Lung (tissue), 12 donors: ENCODE data around the gene ARHGDIA. TPM values are rescaled to one million over a fixed set of nuclear protein-coding genes. Genes with fewer than 3 reads are reported as not detected.
"Not testable (repeated sequence)": the region's sequence is repeated elsewhere in the genome, so short reads cannot be mapped to it uniquely, and the experiment has no call there.

Source experiments
- ATAC-seq: fragments of 200-7000 bp; cut with Tn5 transposase; one replicate; pipeline ENCODE4 v1.9.1; 2020; ENCODE audit warnings: moderate number of reproducible peaks; ENCODE audit not compliant: insufficient read depth, low FRiP score
- DNase-seq, 3 donors: peaks; one replicate each; pipeline ENCODE4 v3.0.0-alpha.2; 2013 to 2017
- H3K27ac ChIP-seq, 2 donors: one replicate each; pipeline ENCODE4 v1.5.1; 2013; ENCODE audit warnings: mild to moderate bottlenecking in 2 of 2, moderate library complexity in 2 of 2, control low read depth in 1 of 2, inconsistent platforms in 1 of 2, low read depth in 1 of 2, low read length in 1 of 2
- H3K27me3 ChIP-seq, 3 donors: one replicate each; pipeline ENCODE4 v1.5.1; 2013; ENCODE audit warnings: low read length in 2 of 3; ENCODE audit not compliant: control insufficient read depth in 3 of 3, insufficient read depth in 3 of 3
- H3K36me3 ChIP-seq, 4 donors: one replicate each; pipeline ENCODE4 v1.5.1; 2013; ENCODE audit warnings: low read length in 4 of 4, mild to moderate bottlenecking in 1 of 4, moderate library complexity in 1 of 4; ENCODE audit not compliant: control insufficient read depth in 4 of 4, insufficient read depth in 4 of 4
- H3K4me1 ChIP-seq, 5 donors: one replicate each; pipeline ENCODE4 v1.5.1; 2013; ENCODE audit warnings: low read length in 5 of 5, mild to moderate bottlenecking in 2 of 5, moderate library complexity in 1 of 5; ENCODE audit not compliant: control insufficient read depth in 5 of 5, insufficient read depth in 5 of 5
- H3K4me3 ChIP-seq: one replicate; pipeline ENCODE4 v1.5.1; 2013; ENCODE audit warnings: mild to moderate bottlenecking, control low read depth, moderate library complexity
- H3K9ac ChIP-seq, 2 donors: one replicate each; pipeline ENCODE4 v1.5.1; 2013; ENCODE audit warnings: low read length in 2 of 2, control low read depth in 1 of 2; ENCODE audit not compliant: insufficient read depth in 1 of 2
- H3K9me3 ChIP-seq, 4 donors: one replicate each; pipeline ENCODE4 v1.5.1; 2013; ENCODE audit warnings: low read length in 3 of 4, mild to moderate bottlenecking in 1 of 4, moderate library complexity in 1 of 4; ENCODE audit not compliant: control insufficient read depth in 4 of 4, insufficient read depth in 3 of 4
- WGBS, 2 donors: extraction: QIAGEN DNeasy Blood & Tissue Kit; methylation state at CpG; one replicate each; pipeline ENCODE4 v1.1.7; 2013; 5-methylcytosine and 5-hydroxymethylcytosine counted together
- polyA plus RNA-seq, 2 donors: library from polyadenylated mRNA; stranded (reverse); fragments of 200-250 nt; gene quantifications; one replicate each; pipeline ENCODE4 v1.2.1, GENCODE V29; 2013
- total RNA-seq, 2 donors: library from RNA; depleted of rRNA in 1 of 2; stranded (reverse); fragments of >200 nt in 1 of 2; gene quantifications; one replicate each; pipeline ENCODE4 v1.2.1, GENCODE V29; 2014 to 2021
- TF ChIP-seq, protein P1 (sequence below): IDR thresholded peaks from 2 replicates; pipeline ENCODE4 v1.5.1; 2012; ENCODE audit warnings: mild to moderate bottlenecking; ENCODE audit errors: control extremely low read depth, extremely low read depth
- donor health status: control.
- donor health status: control.
- donor health status: Bipolar disorder and iron deficiency.
- donor health status: healthy.
- donor health status: DM: yes; HTN: yes; CAD: no.

ARHGDIA gene
- total and polyA plus RNA-seq, 4 donors, result 118 to 558 (median 396) TPM

DNA sequence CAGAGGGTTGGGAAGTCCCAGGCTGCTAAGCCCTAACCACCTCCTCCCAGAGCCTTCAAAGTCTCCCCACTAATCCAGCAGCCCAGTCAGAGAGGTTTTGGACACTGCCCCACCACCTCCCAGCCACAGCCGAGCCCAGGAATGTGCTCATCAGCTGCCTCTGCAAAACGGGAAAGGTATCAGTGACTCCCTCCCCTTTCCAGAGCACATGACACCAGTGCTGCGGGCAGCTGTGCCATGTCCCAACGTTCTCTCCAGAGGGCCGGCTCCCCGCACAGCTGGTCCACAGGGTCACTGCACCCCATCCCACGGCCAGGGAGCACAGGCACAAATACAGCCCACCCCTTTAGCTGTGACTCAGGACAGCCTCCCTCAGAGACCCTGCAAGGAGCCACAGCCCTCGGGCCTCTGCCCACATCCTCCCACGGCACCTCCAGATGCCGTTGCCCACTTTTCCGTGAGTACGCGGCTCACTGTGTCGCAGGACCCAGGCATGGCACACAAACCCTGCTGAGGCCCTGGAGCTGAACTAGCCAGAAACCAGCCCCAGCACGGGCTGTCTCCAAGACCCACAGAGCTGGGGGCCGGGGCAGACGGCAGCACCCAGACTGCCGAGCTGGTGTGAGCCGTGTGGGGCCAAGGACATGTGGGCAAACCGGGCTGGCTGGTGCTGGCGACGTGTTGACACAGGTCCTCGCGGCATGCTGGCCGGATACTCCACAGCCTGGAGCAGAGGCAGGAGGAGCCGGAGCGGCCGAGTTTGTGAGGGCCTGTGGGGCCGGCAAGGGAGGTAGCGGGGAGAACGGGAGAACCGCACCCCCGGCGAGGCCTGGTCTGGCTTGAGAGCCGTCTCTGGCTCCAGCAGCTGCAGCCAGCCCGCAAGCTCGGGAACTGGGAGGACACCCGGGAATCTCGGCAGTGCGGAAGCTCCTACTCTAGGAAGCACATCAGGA is 30.0 kb downstream of the ARHGDIA start:
- TF ChIP-seq, protein P1, sequence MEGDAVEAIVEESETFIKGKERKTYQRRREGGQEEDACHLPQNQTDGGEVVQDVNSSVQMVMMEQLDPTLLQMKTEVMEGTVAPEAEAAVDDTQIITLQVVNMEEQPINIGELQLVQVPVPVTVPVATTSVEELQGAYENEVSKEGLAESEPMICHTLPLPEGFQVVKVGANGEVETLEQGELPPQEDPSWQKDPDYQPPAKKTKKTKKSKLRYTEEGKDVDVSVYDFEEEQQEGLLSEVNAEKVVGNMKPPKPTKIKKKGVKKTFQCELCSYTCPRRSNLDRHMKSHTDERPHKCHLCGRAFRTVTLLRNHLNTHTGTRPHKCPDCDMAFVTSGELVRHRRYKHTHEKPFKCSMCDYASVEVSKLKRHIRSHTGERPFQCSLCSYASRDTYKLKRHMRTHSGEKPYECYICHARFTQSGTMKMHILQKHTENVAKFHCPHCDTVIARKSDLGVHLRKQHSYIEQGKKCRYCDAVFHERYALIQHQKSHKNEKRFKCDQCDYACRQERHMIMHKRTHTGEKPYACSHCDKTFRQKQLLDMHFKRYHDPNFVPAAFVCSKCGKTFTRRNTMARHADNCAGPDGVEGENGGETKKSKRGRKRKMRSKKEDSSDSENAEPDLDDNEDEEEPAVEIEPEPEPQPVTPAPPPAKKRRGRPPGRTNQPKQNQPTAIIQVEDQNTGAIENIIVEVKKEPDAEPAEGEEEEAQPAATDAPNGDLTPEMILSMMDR, result no peak
- ATAC-seq, result no peak
- DNase-seq, result peak in 2 of 3 donors; percentile 34 to 47

DNA sequence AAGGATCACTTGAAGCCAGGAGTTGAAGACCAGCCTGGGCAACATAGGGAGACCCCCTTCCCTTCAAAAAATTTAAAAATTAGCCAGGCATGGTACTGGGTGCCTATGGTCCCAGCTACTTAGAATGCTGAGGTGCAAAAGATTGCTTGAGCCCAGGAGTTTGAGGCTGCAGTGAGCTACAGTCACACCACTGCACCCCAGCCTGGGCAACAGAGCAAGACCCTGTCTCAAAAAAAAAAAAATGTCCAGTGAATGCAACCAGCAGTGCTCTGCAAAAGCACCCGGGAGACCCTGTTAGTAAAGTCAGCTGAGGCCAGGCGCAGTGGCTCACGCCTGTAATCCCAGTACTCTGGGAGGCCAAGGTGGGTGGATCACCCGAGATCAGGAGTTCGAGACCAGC is 31.1 kb downstream of the ARHGDIA start:
- H3K27me3 ChIP-seq, ATAC-seq, DNase-seq, H3K4me1 ChIP-seq, H3K9ac ChIP-seq, H3K4me3 ChIP-seq, H3K9me3 ChIP-seq, H3K27ac ChIP-seq: not testable (repeated sequence)
- WGBS, 2 donors, result 93 to 98% methylated on average over 5 of the region's 5 CpGs
- H3K36me3 ChIP-seq, result peaks cover 4 to 31% (median 14%) of the 10 kb centered on the region in 4 donors

More for the DNA sequence above, 30.0 kb downstream of the ARHGDIA start:
- 43 to 60% methylated on average over 40 of the region's 40 CpGs for WGBS, 2 donors
- no peak overlapping the region for H3K27ac ChIP-seq
- no peaks in the 10 kb centered on the region for H3K9me3 ChIP-seq
- no peak overlapping the region for H3K4me3 ChIP-seq
- H3K36me3 ChIP-seq, result peaks cover 4 to 41% (median 23%) of the 10 kb centered on the region in 4 donors
- no peaks in the 10 kb centered on the region for H3K27me3 ChIP-seq
- no peak overlapping the region for H3K9ac ChIP-seq
- peaks cover 0 to 4% (median 0%) of the 10 kb centered on the region in 5 donors for H3K4me1 ChIP-seq

- 82 to 84% methylated on average over 15 of the region's 15 CpGs for WGBS, 2 donors
- H3K27me3 ChIP-seq, result no peaks in the 10 kb centered on the region
- no peak overlapping the region for H3K4me3 ChIP-seq
- H3K36me3 ChIP-seq, result peaks cover 4 to 23% (median 13%) of the 10 kb centered on the region in 4 donors
- H3K9me3 ChIP-seq, result no peaks in the 10 kb centered on the region
- TF ChIP-seq, protein P1, result no peak
- H3K4me1 ChIP-seq, result peaks cover 0 to 4% (median 0%) of the 10 kb centered on the region in 5 donors
- ATAC-seq (no peak), DNase-seq (no peak)
- no peak overlapping the region for H3K9ac ChIP-seq
- no peak overlapping the region for H3K27ac ChIP-seq
Observed at GRCh38 chr17:81839301-81839700, 31.8 kb downstream of the ARHGDIA start.

DNA sequence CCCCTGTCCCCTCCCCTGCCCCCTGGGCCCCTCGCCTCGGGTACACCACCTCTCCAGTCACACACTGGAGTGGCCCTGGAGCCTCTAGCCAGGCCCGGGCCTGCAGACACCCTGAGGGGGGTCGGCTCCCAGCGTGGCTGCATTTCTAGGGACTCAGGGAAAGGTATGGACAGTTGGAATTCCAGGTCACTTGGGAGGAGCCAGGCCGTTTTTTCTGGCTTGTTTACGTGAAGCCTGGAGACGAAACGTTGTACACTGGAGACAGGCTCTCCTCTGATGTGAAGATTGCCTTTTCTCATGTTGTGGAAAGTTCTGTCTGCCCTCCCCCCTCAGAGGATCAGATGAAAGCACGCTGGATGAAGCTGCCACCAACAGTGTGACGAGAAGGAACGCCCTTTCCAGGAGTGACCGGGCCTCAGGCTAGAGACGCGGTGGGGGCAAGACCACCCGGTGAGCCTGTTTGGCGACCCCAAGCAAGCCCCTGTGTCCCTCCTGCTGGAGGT is 32.3 kb downstream of the ARHGDIA start:
- DNase-seq, result no peak

More for the DNA sequence above, 32.3 kb downstream of the ARHGDIA start:
- TF ChIP-seq, protein P1, result no peak
- H3K27me3 ChIP-seq, result no peaks in the 10 kb centered on the region
- peaks cover 3 to 18% (median 8%) of the 10 kb centered on the region in 4 donors for H3K36me3 ChIP-seq
- no peak overlapping the region for H3K4me3 ChIP-seq
- WGBS, 2 donors, result 44 to 45% methylated on average over 17 of the region's 17 CpGs
- no peak for ATAC-seq
- H3K4me1 ChIP-seq, result peaks cover 0 to 8% (median under 1%) of the 10 kb centered on the region in 5 donors
- no peaks in the 10 kb centered on the region for H3K9me3 ChIP-seq
- no peak overlapping the region for H3K9ac ChIP-seq
- H3K27ac ChIP-seq, result no peak overlapping the region
